IMR-90 (cell line): ENCODE results near the gene PRR9. TPM values are rescaled to one million over a fixed set of nuclear protein-coding genes. Genes with fewer than 3 reads are reported as not detected.

Experiments
- ATAC-seq: fragments of 200-7000 bp; cut with Tn5 transposase; 2 replicates; pipeline ENCODE4 v1.9.1; 2020; ENCODE audit warnings: low read depth, mild to moderate bottlenecking, moderate library complexity
- BruUV-seq: library from RNA; stranded (reverse); fragments of 400-500 nt; replicated peaks from 2 replicates; lab custom pipeline; 2021; lab: Mats Ljungman, UMichigan
- CTCF ChIA-PET: fragments of 300-600 bp; formaldehyde crosslinking; extraction: SDS; loops from one replicate; lab custom pipeline; 2021; ENCODE audit warnings: antibody characterized with exemption; lab: Yijun Ruan, JAX
- POLR2A ChIA-PET: fragments of 300-600 bp; sonication (Branson Sonifier 250); formaldehyde crosslinking; loops from one replicate; lab custom pipeline; 2022; ENCODE audit warnings: antibody characterized with exemption; ENCODE audit not compliant: unreplicated experiment; lab: Charles Lee
- DNase-seq: peaks from one replicate; pipeline ENCODE4 v3.0.0; 2013
- H2AFZ ChIP-seq: replicated peaks from 2 replicates; pipeline ENCODE3; 2013; ENCODE audit warnings: low read length, mild to moderate bottlenecking; ENCODE audit not compliant: poor library complexity
- H2AK5ac ChIP-seq: 2 replicates; pipeline ENCODE4 v1.6.1; 2013; ENCODE audit warnings: low read depth, low read length, inconsistent platforms
- H2AK9ac ChIP-seq: replicated peaks from 2 replicates; pipeline ENCODE3; 2013; ENCODE audit warnings: mild to moderate bottlenecking, low read depth, low read length, moderate library complexity; ENCODE audit not compliant: poor library complexity
- H2BK120ac ChIP-seq: 2 replicates; pipeline ENCODE4 v1.6.1; 2013; ENCODE audit warnings: low read depth, low read length, inconsistent platforms
- H2BK15ac ChIP-seq: 3 replicates; pipeline ENCODE4 v1.6.1; 2013; ENCODE audit warnings: low read depth, low read length, inconsistent platforms
- H2BK20ac ChIP-seq: 2 replicates; pipeline ENCODE4 v1.6.1; 2013; ENCODE audit warnings: low read depth, mild to moderate bottlenecking, inconsistent platforms, low read length, moderate library complexity
- H2BK5ac ChIP-seq: 2 replicates; pipeline ENCODE4 v1.6.1; 2013; ENCODE audit warnings: mild to moderate bottlenecking, low read depth, low read length, inconsistent platforms; ENCODE audit not compliant: poor library complexity, severe bottlenecking
- H3K14ac ChIP-seq: replicated peaks from 2 replicates; pipeline ENCODE4 v1.6.1; 2013; ENCODE audit warnings: low read depth, low read length, inconsistent platforms
- H3K18ac ChIP-seq: 2 replicates; pipeline ENCODE4 v1.6.1; 2013; ENCODE audit warnings: low read depth, low read length, control low read depth
- H3K23ac ChIP-seq: 2 replicates; pipeline ENCODE4 v1.6.1; 2013; ENCODE audit warnings: low read depth, low read length, inconsistent platforms
- H3K27ac ChIP-seq: 2 replicates; pipeline ENCODE4 v1.5.1; 2013; ENCODE audit warnings: mild to moderate bottlenecking, control low read depth, low read length; ENCODE audit not compliant: insufficient read depth
- H3K27me3 ChIP-seq: 2 replicates; pipeline ENCODE4 v1.6.1; 2013; ENCODE audit warnings: low read length; ENCODE audit not compliant: control insufficient read depth, insufficient read depth
- H3K36me3 ChIP-seq: 2 replicates; pipeline ENCODE4 v1.6.1; 2013; ENCODE audit warnings: low read length, mixed read lengths; ENCODE audit not compliant: control insufficient read depth, insufficient read depth
- H3K4ac ChIP-seq: 2 replicates; pipeline ENCODE4 v1.6.1; 2013; ENCODE audit warnings: low read depth, low read length, inconsistent platforms
- H3K4me1 ChIP-seq: 2 replicates; pipeline ENCODE4 v1.6.1; 2013; ENCODE audit warnings: low read length, mixed read lengths; ENCODE audit not compliant: control insufficient read depth, insufficient read depth
- H3K4me2 ChIP-seq: 2 replicates; pipeline ENCODE4 v1.6.1; 2013; ENCODE audit warnings: low read depth, mild to moderate bottlenecking, control low read depth, low read length, moderate library complexity
- H3K4me3 ChIP-seq: 2 replicates; pipeline ENCODE4 v1.5.1; 2013; ENCODE audit warnings: low read depth, mild to moderate bottlenecking, control low read depth, low read length, moderate library complexity; ENCODE audit not compliant: insufficient read depth
- H3K56ac ChIP-seq: 2 replicates; pipeline ENCODE4 v1.6.1; 2013; ENCODE audit warnings: low read length, inconsistent platforms; ENCODE audit not compliant: insufficient read depth; ENCODE audit errors: extremely low read depth
- H3K79me1 ChIP-seq, 2 experiments: 2 replicates each; pipeline ENCODE4 v1.6.1; 2013; ENCODE audit warnings: low read length in 2 of 2, inconsistent platforms in 1 of 2, low read depth in 1 of 2
- H3K9ac ChIP-seq: 2 replicates; pipeline ENCODE4 v1.6.1; 2013; ENCODE audit warnings: low read depth, low read length, control low read depth
- H3K9me1 ChIP-seq: 2 replicates; pipeline ENCODE4 v1.6.1; 2013; ENCODE audit warnings: low read length, inconsistent platforms; ENCODE audit not compliant: insufficient read depth
- H3K9me3 ChIP-seq: 2 replicates; pipeline ENCODE4 v1.6.1; 2013; ENCODE audit warnings: low read length; ENCODE audit not compliant: control insufficient read depth, insufficient read depth
- H4K20me1 ChIP-seq: 2 replicates; pipeline ENCODE4 v1.6.1; 2013; ENCODE audit warnings: low read length, inconsistent platforms; ENCODE audit not compliant: insufficient read depth
- H4K5ac ChIP-seq: 2 replicates; pipeline ENCODE4 v1.6.1; 2013; ENCODE audit warnings: mild to moderate bottlenecking, low read depth, low read length, control low read depth
- H4K8ac ChIP-seq, 2 experiments: 2 replicates each; pipeline ENCODE4 v1.6.1; 2013; ENCODE audit warnings: low read depth in 2 of 2, low read length in 2 of 2, control low read depth in 1 of 2, inconsistent platforms in 1 of 2
- H4K91ac ChIP-seq: 2 replicates; pipeline ENCODE4 v1.6.1; 2013; ENCODE audit warnings: low read depth, low read length, inconsistent platforms; ENCODE audit not compliant: insufficient read depth
- CHD1 ChIP-seq: IDR thresholded peaks from 2 replicates; pipeline ENCODE4 v1.6.1; 2012; ENCODE audit warnings: low read depth, low read length, improper control_type of control experiment
- FOS ChIP-seq: fragments of 150-350 bp; IDR thresholded peaks from 2 replicates; pipeline ENCODE4 v1.6.1; 2016; ENCODE audit warnings: low read depth, low read length
- RFX5 ChIP-seq: IDR thresholded peaks from 2 replicates; pipeline ENCODE4 v1.8.0; 2012; ENCODE audit warnings: low read depth, mild to moderate bottlenecking, low read length, moderate library complexity
- SMC3 ChIP-seq: fragments of 150-350 bp; IDR thresholded peaks from 2 replicates; pipeline ENCODE4 v1.6.1; 2016; ENCODE audit warnings: low read depth, mild to moderate bottlenecking, antibody characterized with exemption, low read length, moderate library complexity
- WGBS, 2 experiments: methylation state at CpG; one replicate each; pipeline versions ENCODE4 v1.1.5 to v1.1.7; 2013; ENCODE audit warnings: missing lambda C conversion rate in 2 of 2; ENCODE audit not compliant: insufficient read length in 1 of 2; ENCODE audit errors: extremely low coverage in 2 of 2; 5-methylcytosine and 5-hydroxymethylcytosine counted together
- dilution Hi-C: fragments of 300-500 bp; cut with HindIII; formaldehyde crosslinking; loops from one replicate; pipeline ENCODE4 v1.14.3; 2018; ENCODE audit warnings: low sequenced_read_pairs; ENCODE audit not compliant: unreplicated experiment
- in situ Hi-C: fragments of 300-500 bp; cut with MboI; formaldehyde crosslinking; loops from 3 replicates; pipeline ENCODE4 v1.14.3; 2019; ENCODE audit warnings: low sequenced_read_pairs, inconsistent platforms, mixed read lengths
- intact Hi-C: fragments of 100-400 bp; cut with micrococcal nuclease; formaldehyde crosslinking; loops from 2 replicates; pipeline ENCODE4 v1.10.0; 2022
- polyA plus RNA-seq, 3 experiments: library from polyadenylated mRNA; depleted of rRNA; stranded (reverse); fragments of >200 nt; gene quantifications; 2 replicates each; pipeline ENCODE4 v1.2.3, GENCODE V29; 2012; ENCODE audit warnings: low replicate concordance in 1 of 3
- total RNA-seq: library from RNA; depleted of rRNA; stranded (reverse); fragments of >200 nt; gene quantifications from 2 replicates; pipeline ENCODE4 v1.2.3, GENCODE V29; 2012
- TF ChIP-seq, protein P1 (sequence below): fragments of 150-350 bp; IDR thresholded peaks from 2 replicates; pipeline ENCODE4 v1.6.1; 2017; ENCODE audit warnings: mild to moderate bottlenecking, antibody characterized with exemption, low read length, low read depth
- TF ChIP-seq, protein P2 (sequence below): fragments of 150-350 bp; IDR thresholded peaks from 2 replicates; pipeline ENCODE4 v1.6.1; 2016; ENCODE audit warnings: low read depth, mild to moderate bottlenecking, low read length, moderate library complexity, borderline replicate concordance

PRR9 gene
- total and polyA plus RNA-seq, 2 of the 4 experiments (the other 2 are of a cell fraction): not detected

DNA sequence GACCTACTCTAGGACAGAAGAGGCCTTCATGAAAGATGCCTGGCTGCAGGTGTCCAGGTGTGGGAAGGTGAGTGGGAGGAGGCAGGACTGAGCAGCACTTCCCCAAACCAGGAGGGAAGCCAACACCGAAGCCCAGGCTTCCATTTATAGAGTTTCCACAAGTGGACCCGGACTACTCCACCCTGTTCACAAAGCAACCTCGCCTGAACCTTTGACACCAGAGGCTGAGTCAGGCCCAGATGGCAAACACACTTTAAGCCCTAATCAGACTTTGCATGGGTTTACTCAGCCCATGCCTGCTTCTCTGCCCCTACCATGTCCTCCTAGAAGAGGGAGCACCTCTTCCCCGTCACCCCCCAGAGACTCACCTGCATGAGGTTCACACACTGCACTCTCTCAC is 14.0 kb downstream of the PRR9 start:
- Histone ChIP-seq H3K9me1 (no peaks in the 10 kb centered on the region), H3K4ac (no peak overlapping the region), H4K20me1 (no peaks in the 10 kb centered on the region), H2BK15ac (no peak overlapping the region), H3K23ac (no peak overlapping the region), H2BK20ac (no peak overlapping the region), H3K27me3 (no peaks in the 10 kb centered on the region), H2AK9ac (no peak overlapping the region), H3K14ac (no peak overlapping the region), H3K79me1 (no peaks in the 10 kb centered on the region), H4K5ac (no peak overlapping the region), H2BK120ac (no peak overlapping the region), H4K8ac (no peak overlapping the region), H3K4me2 (no peak overlapping the region), H3K9me3 (no peaks in the 10 kb centered on the region), H3K56ac (no peak overlapping the region), H3K4me1 (no peaks in the 10 kb centered on the region), H2AK5ac (no peak overlapping the region), H3K4me3 (no peak overlapping the region), H3K9ac (no peak overlapping the region), H2BK5ac (no peak overlapping the region), H3K27ac (no peak overlapping the region), H4K91ac (no peak overlapping the region), H3K18ac (no peak overlapping the region), H3K36me3 (no peaks in the 10 kb centered on the region), H2AFZ (no peak overlapping the region)
- no CpG with 5 or more reads among the region's 4 CpGs for WGBS, 2 experiments
- dilution Hi-C loops (no loop called here), in situ Hi-C loops (no loop called here), intact Hi-C loops (no loop called here)
- TF ChIP-seq, protein P1, sequence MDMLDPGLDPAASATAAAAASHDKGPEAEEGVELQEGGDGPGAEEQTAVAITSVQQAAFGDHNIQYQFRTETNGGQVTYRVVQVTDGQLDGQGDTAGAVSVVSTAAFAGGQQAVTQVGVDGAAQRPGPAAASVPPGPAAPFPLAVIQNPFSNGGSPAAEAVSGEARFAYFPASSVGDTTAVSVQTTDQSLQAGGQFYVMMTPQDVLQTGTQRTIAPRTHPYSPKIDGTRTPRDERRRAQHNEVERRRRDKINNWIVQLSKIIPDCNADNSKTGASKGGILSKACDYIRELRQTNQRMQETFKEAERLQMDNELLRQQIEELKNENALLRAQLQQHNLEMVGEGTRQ: no peak
- TF ChIP-seq, protein P2, sequence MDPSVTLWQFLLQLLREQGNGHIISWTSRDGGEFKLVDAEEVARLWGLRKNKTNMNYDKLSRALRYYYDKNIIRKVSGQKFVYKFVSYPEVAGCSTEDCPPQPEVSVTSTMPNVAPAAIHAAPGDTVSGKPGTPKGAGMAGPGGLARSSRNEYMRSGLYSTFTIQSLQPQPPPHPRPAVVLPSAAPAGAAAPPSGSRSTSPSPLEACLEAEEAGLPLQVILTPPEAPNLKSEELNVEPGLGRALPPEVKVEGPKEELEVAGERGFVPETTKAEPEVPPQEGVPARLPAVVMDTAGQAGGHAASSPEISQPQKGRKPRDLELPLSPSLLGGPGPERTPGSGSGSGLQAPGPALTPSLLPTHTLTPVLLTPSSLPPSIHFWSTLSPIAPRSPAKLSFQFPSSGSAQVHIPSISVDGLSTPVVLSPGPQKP: no peak
- no peak for TF ChIP-seq RFX5
- no peak for TF ChIP-seq FOS
- no peak for TF ChIP-seq SMC3
- TF ChIP-seq CHD1: no peak
- DNase-seq (no peak), ATAC-seq (no peak)
- no TSS peak for BruUV-seq
- ChIA-PET POLR2A (no interaction called here), CTCF (interaction anchor here (0.5 kb wide), 1 partner anchor 19 kb away, joined by 3 read pairs; no protein-coding TSS in a partner anchor)
